Urothelium cell line (cell line): Measurements from ENCODE around the gene UBE4B.
"Not testable (repeated sequence)": the region's sequence is repeated elsewhere in the genome, so short reads cannot be mapped to it uniquely, and the experiment has no call there.

ENCODE experiments used
- DNase-seq: peaks from one replicate; pipeline ENCODE4 v3.0.0; 2011; ENCODE audit warnings: low spot score, mixed read lengths
- FAIRE-seq: peaks from 2 replicates; lab custom pipeline; 2011; peaks lifted over from hg19 to GRCh38; lab: Jason Lieb, UNC

UBE4B gene

DNA sequence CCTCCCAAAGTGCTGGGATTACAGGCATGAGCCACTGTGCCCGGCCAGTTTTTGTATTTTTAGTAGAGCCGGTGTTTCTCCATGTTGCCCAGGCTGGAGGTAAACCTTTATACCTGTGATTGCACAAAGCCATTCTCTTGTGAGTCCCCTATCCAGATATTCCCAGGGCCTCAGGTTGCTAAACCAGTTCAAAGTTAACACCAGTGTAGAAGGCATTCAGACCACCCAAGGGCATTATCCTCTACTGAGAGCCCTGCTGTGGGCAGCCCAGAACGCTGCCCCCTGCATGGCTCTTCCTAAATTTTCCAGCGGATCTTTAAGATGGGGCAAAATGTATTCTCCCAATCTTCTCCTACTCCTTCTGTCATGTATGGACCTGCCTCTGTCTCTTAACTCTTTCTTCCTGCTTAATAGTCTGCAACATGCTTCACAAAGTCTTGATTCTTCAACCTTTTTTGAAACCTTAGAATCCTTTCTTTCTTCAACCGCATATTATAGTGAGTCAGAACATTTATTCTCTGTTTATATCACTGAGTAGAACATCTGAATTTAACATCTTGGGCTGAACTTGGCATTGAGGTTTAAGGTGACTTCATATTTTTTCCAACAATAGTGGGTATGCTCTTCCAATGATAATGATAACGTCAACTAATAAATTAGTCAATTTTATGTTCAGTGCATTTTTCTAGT lies 36.0 kb downstream of the UBE4B start:
- FAIRE-seq, result no peak

DNA sequence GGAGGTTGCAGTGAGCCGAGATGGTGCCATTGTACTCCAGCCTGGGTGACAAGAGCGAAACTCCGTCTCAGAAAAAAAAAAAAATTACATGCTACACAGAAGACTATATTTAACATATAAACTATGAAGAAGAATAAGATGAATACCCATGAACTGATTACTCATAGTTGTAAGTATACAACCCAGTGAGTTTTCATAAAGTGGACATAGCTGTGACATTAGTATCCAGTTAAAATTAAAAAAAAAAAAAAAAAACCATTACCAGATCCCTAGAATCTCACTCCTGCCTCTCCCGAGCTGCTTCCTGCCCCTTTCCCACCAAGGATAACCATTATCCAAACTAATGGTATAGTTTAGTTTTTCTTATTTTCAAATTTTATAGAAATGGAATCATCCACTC lies 37.4 kb downstream of the UBE4B start:
- FAIRE-seq, result no peak
- no peak for DNase-seq

More for the DNA sequence above, 36.0 kb downstream of the UBE4B start:
- DNase-seq, result no peak

DNA sequence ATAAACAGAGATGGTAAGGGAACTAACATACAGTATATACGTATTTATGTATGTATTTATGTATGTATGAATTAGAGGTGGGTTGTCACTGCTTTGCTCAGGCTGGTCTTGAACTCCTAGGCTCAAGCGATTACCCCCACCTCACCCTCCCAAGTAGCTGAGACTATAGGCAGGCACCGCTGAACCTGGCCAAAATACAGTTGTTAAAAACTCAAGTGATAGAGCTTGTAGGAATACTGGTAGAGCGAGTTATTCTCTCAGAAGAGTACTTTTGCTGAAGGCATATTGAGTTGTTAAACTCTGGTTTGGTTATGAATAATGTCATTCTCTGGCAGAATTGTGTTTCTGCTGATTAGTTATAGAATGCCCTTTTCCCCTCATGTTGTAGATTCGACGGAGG lies 38.9 kb downstream of the UBE4B start:
- FAIRE-seq (no peak), DNase-seq (no peak)

DNA sequence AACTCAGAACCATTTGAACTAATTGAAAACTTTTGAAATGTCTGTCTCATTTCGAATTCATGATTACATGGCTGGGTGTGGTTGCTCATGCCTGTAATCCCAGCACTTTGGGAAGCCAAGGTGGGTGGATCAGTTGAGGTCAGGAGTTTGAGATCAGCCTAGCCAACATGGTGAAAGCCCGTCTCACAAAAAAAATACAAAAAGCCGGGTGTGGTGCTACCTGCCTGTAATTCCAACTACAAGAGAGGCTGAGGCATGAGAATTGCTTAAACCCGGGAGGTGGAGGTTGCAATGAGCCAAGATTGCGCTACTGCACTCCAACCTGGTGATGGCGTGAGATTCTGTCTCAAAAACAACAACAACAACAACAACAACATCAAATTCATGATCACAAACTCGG lies 40.6 kb downstream of the UBE4B start:
- DNase-seq, FAIRE-seq: not testable (repeated sequence)

DNA sequence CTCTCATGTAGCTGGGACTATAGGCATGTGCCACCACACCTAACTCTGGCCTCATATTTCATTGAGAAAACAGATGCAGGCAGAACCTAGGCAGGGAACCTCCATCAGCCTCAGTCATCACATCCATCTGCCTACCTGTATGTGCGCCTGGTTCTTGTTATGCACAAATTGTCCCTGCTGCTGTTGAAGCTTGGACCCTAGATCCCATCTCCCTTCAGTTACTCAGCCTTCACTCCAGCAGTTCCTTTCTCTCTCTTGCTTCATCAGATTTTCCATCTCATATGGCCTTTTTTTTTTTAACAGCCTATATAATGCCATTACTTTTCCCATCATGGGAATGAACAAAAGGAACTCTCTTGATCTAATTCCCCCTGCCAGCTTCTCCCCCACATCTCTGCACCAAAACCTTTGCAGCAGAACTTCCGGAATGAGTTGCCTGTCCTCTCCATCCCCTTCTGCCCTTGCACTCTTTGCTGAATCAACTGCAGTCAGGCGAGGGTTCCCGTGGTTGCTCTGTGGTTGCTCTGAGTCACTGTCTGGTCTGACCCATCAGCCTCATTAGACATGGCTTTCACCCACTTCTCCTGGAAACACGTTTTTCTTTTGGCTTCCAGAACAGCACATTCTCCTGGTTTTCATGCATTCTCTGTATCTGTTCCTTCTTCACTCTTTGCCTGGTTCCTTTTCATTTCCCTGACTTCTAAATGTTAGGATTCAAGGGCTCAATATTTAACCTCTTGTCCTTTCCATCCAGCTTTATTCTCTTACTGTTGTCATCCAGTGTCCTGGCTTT lies 41.5 kb downstream of the UBE4B start:
- FAIRE-seq (no peak), DNase-seq (peak; percentile 93)

DNA sequence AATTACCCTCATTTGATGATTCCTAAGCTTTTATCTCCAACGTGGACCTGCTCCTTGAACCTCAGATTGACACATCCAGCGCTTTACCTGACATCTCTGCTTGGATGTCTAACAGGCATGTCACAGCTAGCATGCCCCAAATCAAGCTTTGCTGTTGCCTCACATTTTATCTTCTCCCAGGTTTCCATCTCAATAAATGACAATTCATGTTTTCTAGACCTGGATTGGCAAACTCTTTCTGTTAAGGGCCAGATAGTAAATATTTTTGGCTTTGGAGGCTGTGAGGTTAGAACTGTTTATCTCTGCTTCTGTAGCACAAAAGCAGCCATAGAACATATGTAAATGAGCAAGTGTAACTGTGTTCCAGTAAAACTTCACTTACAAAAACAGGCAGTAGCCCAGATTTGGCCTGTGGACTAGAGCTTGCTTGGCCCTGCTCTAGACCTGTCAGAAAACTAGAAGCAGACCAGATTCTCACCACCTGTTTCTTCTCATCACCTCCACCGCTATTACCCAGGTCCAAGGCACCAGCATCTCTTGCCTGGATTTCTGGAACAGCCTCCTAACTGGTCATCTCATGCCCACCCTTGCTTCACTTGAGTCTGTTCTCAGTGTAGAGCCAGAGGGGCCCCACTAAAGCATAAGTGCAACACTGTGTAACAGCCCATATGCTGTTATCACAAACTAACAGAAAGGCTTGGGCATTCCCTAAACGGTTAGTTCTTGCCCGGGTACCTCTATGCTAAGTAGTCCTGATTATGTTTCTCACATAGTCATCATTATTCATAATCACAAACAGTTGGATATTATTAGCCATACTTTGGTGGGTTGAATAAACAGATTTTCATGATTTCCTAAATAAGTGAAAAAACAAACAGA lies 42.3 kb downstream of the UBE4B start:
- FAIRE-seq (no peak), DNase-seq (no peak)

DNA sequence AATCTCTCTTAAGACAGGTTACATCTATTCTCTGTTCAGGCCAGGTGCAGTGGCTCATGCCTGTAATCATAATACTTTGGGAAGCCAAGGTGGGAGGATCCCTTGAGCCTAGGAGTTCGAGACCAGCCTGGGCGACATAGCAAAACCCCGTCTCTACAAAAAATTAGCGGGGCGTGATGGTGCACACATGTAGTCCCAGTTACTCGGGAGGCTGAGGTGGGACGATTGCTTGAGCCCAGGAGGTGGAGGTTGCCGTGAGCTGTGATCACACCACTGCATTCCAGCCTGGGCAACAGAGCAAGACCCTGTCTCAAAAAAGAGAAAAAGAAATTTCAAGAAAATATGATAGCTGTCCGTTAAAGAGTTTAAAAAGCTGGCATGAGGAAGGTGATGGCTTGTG lies 43.0 kb downstream of the UBE4B start:
- DNase-seq (no peak), FAIRE-seq (no peak)

DNA sequence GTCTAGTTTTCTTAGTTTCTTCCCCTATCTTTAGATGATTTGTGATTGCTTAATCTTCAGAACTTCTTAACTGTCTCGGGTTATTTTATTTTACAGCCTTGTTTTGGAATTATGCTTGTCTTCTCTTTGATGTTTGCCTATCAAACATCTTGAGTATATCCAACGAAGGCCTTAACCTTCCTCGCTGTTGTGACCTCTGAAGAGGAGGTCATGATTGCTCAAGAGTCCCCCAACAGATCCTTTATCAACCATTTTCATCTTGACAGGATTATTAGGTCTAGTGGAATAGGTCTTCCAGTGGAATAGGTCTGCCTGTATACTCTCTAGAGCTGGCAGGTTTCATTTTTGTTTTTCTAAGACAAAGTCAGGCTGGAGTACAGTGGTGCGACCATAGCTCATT lies 45.7 kb downstream of the UBE4B start:
- no peak for FAIRE-seq

DNA sequence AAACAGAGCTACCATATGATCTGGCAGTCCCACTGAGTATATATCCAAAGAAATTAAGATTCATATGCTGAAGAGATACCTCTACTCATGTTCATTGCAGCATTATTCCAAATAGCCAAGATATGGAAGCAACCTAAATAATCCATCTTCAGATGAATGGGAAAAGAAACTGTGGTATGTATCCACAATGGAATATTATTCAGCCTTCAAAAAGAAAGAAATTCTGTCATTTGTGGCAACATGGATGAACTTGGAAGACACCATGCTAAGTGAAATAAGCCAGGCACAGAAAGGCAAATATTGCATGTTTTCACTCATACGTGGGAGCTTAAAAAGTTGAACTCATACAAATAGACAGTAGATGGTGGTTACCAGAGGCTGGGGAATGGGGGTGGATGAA lies 47.8 kb downstream of the UBE4B start:
- no peak for DNase-seq
- FAIRE-seq, result no peak

More for the DNA sequence above, 45.7 kb downstream of the UBE4B start:
- DNase-seq, result no peak

DNA sequence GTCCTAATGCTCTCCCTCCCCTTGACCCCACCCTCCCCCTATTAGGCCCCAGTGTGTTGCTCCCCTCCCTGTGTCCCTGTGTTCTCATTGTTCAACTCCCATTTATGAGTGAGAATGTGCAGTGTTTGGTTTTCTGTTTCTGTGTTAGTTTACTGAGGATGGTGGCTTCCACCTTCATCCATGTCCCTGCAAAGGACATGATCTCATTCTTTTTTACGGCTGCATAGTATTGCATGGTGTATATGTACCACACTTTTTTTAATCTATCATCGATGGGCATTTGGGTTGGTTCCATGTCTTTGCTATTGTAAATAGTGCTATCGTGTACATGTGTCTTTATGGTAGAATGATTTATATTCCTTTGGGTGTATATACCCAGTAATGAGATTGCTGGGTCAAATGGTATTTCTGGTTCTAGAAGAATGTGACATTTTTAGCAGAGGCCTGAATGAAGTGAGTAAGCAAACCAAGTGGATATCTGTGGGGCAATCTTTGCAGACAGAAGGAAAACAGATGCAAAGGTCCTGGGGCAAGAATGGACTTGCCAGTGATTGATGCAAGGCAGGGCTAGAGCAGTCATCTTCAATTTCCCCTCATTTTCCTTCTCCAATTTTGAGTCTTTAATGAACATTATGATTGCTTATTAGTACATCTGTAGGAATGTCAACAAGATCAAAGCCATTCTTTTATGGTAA lies 50.2 kb downstream of the UBE4B start:
- FAIRE-seq (no peak), DNase-seq (no peak)

DNA sequence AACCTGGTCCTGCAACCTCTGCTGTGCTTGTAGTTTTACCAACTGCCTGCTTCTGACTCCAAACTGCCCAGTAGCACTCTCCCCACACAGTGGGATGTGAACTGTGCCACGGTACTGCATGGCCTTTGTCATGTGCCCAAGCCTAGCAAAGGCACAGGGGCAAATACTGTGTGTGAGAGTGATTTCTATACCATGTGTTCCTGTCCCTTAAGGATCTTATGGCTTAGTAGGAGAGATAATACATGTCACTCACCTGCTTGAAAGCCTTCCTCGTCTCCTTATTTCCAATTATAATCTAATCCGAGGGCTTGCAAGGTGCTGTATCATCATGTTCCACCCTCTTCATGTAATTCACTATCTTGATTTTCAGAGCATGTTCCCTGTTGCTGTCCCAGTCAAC lies 51.3 kb downstream of the UBE4B start:
- DNase-seq, result no peak
- FAIRE-seq, result no peak

DNA sequence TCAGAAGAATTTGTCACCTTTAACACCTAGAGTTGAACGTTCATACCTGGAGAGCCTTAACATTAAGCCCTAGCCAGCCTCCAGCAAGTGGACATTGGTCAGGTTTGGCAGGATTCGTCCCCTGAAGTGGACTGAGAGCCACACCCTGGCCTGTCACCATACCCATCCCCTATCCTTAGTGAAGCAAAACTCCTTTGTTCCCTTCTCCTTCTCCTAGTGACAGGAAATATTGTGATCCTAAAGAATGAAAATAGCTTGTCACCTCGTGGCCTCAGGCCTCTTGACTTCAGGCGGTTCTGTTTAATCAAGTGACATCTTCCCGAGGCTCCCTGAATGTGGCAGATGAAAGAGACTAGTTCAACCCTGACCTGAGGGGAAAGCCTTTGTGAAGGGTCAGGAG lies 52.3 kb downstream of the UBE4B start:
- DNase-seq, result no peak
- FAIRE-seq, result no peak

DNA sequence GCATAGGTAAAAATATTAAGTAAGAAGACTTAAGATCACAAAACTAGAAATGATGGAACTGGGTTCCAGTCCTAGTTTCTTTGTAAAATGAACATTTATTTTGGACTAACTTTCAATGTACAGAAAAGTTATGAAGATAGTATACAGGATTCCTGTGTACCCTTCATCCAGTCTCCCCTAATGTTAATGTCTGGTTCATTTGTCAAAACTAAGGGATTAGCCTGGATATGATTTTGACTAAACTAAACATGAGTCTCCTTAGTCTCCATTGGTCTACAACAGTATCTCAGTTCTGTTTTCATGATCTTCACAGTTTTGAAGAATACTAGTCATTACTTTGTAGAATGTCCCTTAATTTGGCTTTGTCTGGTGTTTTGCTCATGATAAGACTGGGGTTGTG lies 54.5 kb downstream of the UBE4B start:
- FAIRE-seq (no peak), DNase-seq (no peak)

DNA sequence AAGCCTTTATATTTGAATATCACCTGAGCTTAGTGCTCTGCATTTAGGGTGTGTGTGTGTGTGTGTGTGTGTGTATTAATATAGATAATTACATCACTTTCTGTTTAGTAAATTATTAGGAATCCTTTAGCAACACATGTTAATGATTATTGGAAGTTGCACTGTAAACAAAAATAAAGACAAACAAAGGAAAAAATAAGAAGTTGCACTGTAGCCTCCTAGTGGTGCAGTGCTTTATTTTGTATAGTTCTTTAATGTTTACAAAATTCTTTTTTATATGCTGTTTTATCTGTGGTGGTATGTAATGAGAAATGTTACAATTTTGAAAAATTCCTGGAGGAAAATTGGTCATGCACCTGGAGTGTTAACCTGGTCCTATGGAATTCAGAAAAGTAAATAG lies 69.2 kb downstream of the UBE4B start:
- FAIRE-seq, result no peak
- no peak for DNase-seq

DNA sequence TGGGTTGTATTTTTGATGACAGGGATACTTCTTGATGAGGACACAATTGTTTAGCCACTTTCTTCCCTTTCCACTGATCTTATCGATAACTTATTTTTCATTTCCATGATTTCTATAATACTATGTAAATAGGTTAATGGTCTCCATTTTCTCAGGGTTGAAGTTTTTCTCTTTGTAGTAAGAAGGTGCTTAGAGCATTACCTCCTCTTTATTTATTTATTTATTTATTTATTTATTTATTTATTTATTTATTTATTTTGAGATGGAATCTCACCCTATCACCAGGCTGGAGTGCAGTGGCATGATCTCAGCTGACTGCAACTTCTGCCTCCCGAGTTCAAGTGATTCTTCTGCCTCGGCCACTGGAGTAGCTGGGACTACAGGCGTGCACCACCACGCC lies 70.4 kb downstream of the UBE4B start:
- DNase-seq (no peak), FAIRE-seq (no peak)

DNA sequence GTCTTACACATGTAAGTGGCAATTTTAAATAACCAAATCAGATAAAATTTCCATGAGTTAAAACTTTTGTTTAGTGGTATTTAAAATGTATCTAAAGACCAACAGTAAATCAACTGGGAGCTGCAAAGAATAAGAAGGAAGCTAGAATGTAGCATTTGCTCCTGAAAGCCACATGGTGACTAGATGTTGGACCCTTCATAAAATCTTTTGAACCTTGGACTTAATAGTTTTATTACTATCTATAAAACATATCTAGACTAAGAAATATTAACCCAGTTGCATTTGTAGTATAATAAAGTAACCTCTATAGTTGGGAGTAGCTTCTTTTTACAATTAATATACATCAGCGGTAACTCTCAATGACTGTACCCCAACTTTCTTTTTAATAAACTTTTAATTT lies 72.1 kb downstream of the UBE4B start:
- DNase-seq, result no peak
- FAIRE-seq, result no peak

DNA sequence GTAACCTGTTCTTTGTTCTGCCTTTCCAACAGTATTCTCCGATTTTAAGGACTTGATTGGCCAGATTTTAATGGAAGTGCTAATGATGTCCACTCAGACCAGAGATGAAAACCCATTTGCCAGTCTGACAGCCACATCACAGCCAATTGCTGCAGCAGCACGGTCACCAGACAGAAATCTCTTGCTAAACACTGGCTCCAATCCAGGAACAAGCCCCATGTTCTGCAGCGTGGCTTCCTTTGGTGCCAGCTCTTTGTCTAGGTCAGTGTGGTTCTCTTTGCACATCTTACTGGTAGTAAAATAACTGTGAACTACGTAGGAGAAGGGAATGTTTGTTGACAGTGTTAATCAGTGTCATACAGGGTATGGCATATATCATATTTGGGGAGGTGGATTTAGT lies 72.7 kb downstream of the UBE4B start:
- no peak for DNase-seq
- FAIRE-seq, result no peak

DNA sequence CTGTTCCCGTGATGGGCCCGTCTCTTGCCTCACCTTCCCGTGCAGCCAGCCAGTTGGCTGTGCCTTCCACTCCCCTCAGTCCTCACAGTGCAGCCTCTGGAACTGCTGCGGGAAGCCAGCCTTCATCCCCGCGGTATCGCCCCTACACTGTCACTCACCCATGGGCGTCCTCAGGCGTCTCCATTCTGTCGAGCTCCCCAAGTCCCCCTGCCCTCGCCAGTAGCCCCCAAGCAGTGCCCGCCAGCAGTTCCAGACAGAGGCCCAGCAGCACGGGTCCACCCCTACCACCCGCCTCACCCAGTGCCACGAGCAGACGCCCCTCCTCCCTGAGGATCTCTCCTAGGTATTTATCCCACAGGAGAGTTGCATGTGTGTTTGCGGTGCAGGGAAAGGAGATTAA lies 73.5 kb downstream of the UBE4B start:
- FAIRE-seq (no peak), DNase-seq (no peak)

DNA sequence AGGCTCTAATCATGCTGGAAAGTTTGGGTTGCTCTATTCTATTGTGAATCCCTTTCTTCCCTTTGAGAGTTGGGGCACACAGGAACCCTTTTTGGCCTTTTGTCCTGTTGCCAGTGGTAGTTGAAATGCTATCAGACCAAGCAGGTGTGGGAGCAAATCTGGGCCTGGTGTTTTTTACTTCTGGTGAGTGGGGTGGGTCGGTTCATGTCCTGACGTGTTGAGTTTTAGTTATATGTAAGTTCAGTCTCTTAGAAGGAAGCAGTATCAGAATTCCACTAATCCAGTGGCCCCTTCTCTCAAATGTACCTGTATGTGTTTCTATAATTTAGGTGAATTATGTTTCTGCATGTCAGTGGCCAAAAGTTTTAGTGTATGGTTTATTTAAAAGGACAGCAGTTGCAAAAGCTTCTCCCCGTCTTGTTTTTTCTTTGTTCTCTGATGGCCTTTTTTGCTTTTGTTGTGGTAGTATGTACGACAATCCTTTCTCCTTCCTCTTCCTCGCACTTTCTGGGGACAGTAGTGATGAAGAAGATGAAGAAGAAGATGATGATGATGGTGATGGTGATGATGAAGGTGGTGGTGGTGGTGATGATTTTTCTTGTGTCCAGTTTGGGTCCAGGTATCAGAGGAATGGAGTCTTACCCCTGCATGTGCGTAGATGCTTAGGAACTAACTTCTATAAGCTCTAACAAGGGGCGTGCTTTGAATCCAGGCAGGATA lies 74.2 kb downstream of the UBE4B start:
- no peak for FAIRE-seq
- no peak for DNase-seq

DNA sequence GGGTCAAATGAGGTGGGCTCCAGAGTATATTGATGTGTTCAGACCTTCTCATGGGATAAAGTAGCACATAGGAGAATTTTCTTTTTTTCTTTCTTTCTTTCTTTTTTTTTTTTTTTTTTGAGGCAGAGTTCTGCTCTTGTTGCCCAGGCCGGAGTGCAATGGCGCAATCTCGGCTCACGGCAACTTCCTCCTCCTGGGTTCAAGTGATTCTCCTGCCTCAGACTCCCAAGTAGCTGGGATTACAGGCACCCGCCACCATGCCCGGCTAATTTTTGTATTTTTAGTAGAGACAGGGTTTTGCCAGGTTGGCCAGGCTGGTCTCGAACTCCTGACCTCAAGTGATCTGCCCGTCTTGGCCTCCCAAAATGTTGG lies 74.7 kb downstream of the UBE4B start:
- DNase-seq, FAIRE-seq: not testable (repeated sequence)
